H1 (cell line): ENCODE data around the gene THG1L. TPM values are rescaled to one million over a fixed set of nuclear protein-coding genes. Genes with fewer than 3 reads are reported as not detected.
A peak's percentile ranks its signal among the peaks of the same experiment; 100 is the strongest.

Experiments used
- CTCF ChIA-PET: fragments of 300-600 bp; sonication (Branson Sonifier 250); formaldehyde crosslinking; loops from one replicate; lab custom pipeline; 2021; ENCODE audit not compliant: partially characterized antibody; lab: Charles Lee
- POLR2A ChIA-PET: fragments of 300-600 bp; sonication (Branson Sonifier 250); formaldehyde crosslinking; loops from one replicate; lab custom pipeline; 2021; ENCODE audit warnings: inconsistent platforms; ENCODE audit not compliant: partially characterized antibody; lab: Charles Lee
- DNase-seq, 2 experiments: peaks; one replicate each; pipeline versions ENCODE4 v3.0.0 to v3.0.0-alpha.2; 2010 to 2022; ENCODE audit warnings: low spot score in 2 of 2, low read depth in 1 of 2, mixed read lengths in 1 of 2
- FAIRE-seq: peaks from 2 replicates; lab custom pipeline; 2011; peaks lifted over from hg19 to GRCh38; lab: Jason Lieb, UNC
- H2AFZ ChIP-seq: 2 replicates; pipeline ENCODE4 v1.8.1; 2012; ENCODE audit warnings: low read length, inconsistent platforms
- H2AK5ac ChIP-seq: 2 replicates; pipeline ENCODE4 v1.6.1; 2013; ENCODE audit warnings: low read depth, low read length
- H2BK120ac ChIP-seq: replicated peaks from 2 replicates; pipeline ENCODE3; 2013; ENCODE audit warnings: low read depth, low read length, inconsistent platforms
- H2BK12ac ChIP-seq: 2 replicates; pipeline ENCODE4 v1.6.1; 2013; ENCODE audit warnings: low read depth, low read length
- H2BK15ac ChIP-seq: 2 replicates; pipeline ENCODE4 v1.6.1; 2013; ENCODE audit warnings: low read length
- H2BK20ac ChIP-seq: 2 replicates; pipeline ENCODE4 v1.6.1; 2013; ENCODE audit warnings: low read length
- H2BK5ac ChIP-seq: 2 replicates; pipeline ENCODE4 v1.6.1; 2013; ENCODE audit warnings: low read depth, low read length
- H3K14ac ChIP-seq: 2 replicates; pipeline ENCODE4 v1.6.1; 2013; ENCODE audit warnings: inconsistent platforms; ENCODE audit not compliant: insufficient read length
- H3K18ac ChIP-seq: 2 replicates; pipeline ENCODE4 v1.6.1; 2013; ENCODE audit warnings: low read length; ENCODE audit errors: extremely low read depth
- H3K23ac ChIP-seq: 2 replicates; pipeline ENCODE4 v1.6.1; 2013; ENCODE audit warnings: inconsistent platforms; ENCODE audit not compliant: insufficient read length
- H3K23me2 ChIP-seq: 2 replicates; pipeline ENCODE4 v1.6.1; 2013; ENCODE audit warnings: low read depth, low read length
- H3K27ac ChIP-seq: 2 replicates; pipeline ENCODE4 v1.6.1; 2011; ENCODE audit warnings: low read depth, low read length, inconsistent platforms
- H3K27me3 ChIP-seq, 4 experiments: replicated peaks in 1 of 4; 1 replicate in 1 of 4; 2 replicates in 3 of 4; pipeline versions ENCODE4 v1.6.1 to v1.8.1; 2011 to 2013; ENCODE audit warnings: low read length in 3 of 4, mild to moderate bottlenecking in 3 of 4, inconsistent platforms in 2 of 4, mixed read lengths in 2 of 4, moderate library complexity in 1 of 4; ENCODE audit not compliant: control insufficient read depth in 3 of 4, insufficient read depth in 3 of 4; ENCODE audit errors: extremely low read depth in 1 of 4
- H3K36me3 ChIP-seq, 4 experiments: 2 replicates each; pipeline versions ENCODE4 v1.6.1 to v1.8.1; 2011 to 2013; ENCODE audit warnings: mild to moderate bottlenecking in 4 of 4, low read length in 3 of 4, moderate library complexity in 2 of 4, control low read depth in 1 of 4, inconsistent platforms in 1 of 4; ENCODE audit not compliant: insufficient read depth in 4 of 4, control insufficient read depth in 2 of 4
- H3K4ac ChIP-seq: replicated peaks from 2 replicates; pipeline ENCODE3; 2013; ENCODE audit warnings: low read length, low read depth, mixed read lengths, inconsistent platforms; ENCODE audit not compliant: insufficient read length
- H3K4me1 ChIP-seq, 4 experiments: replicated peaks in 1 of 4; 1 replicate in 1 of 4; 2 replicates in 3 of 4; pipeline versions ENCODE4 v1.6.1 to v1.8.1; 2011 to 2013; ENCODE audit warnings: low read length in 3 of 4, inconsistent platforms in 2 of 4, mixed read lengths in 1 of 4; ENCODE audit not compliant: insufficient read depth in 4 of 4, control insufficient read depth in 3 of 4
- H3K4me2 ChIP-seq, 2 experiments: 2 replicates each; pipeline versions ENCODE4 v1.6.1 to v1.8.1; 2011 to 2013; ENCODE audit warnings: low read depth in 2 of 2, low read length in 2 of 2, control low read depth in 1 of 2, inconsistent platforms in 1 of 2, mild to moderate bottlenecking in 1 of 2; ENCODE audit not compliant: insufficient read depth in 1 of 2
- H3K4me3 ChIP-seq, 4 experiments: fragments of 200-600, 300-600 bp in 1 of 4; sonication (generic), shearing (Covaris generic), sonication (Bioruptor Twin) in 1 of 4; 2 replicates each; pipeline versions ENCODE4 v1.5.1 to v1.8.1; 2011 to 2016; ENCODE audit warnings: low read length in 4 of 4, low read depth in 3 of 4, control low read depth in 2 of 4, inconsistent platforms in 2 of 4, mild to moderate bottlenecking in 2 of 4, mixed read lengths in 1 of 4, moderate library complexity in 1 of 4; ENCODE audit not compliant: insufficient read depth in 2 of 4; ENCODE audit errors: extremely low read depth in 1 of 4
- H3K56ac ChIP-seq: replicated peaks from 2 replicates; pipeline ENCODE3; 2013; ENCODE audit warnings: low read depth, mild to moderate bottlenecking, mixed read lengths, low read length, inconsistent platforms; ENCODE audit not compliant: insufficient read length
- H3K79me1 ChIP-seq: 2 replicates; pipeline ENCODE4 v1.6.1; 2013; ENCODE audit warnings: low read depth, low read length, control low read depth
- H3K79me2 ChIP-seq, 2 experiments: 2 replicates each; pipeline versions ENCODE4 v1.6.1 to v1.8.1; 2012 to 2013; ENCODE audit warnings: low read length in 2 of 2, mild to moderate bottlenecking in 2 of 2, inconsistent platforms in 1 of 2; ENCODE audit not compliant: insufficient read depth in 2 of 2, control insufficient read depth in 1 of 2
- H3K9ac ChIP-seq, 4 experiments: replicated peaks in 1 of 4; 1 replicate in 1 of 4; 2 replicates in 3 of 4; pipeline versions ENCODE4 v1.6.1 to v1.8.1; 2011 to 2013; ENCODE audit warnings: low read depth in 3 of 4, low read length in 3 of 4, control low read depth in 2 of 4, mild to moderate bottlenecking in 2 of 4, moderate library complexity in 2 of 4, inconsistent platforms in 1 of 4; ENCODE audit errors: extremely low read depth in 1 of 4
- H3K9me3 ChIP-seq, 2 experiments: 2 replicates each; pipeline versions ENCODE4 v1.6.1 to v1.8.1; 2012 to 2013; ENCODE audit warnings: mild to moderate bottlenecking in 2 of 2, moderate library complexity in 2 of 2, control low read depth in 1 of 2, inconsistent platforms in 1 of 2, low read depth in 1 of 2, low read length in 1 of 2, mixed read lengths in 1 of 2; ENCODE audit not compliant: insufficient read depth in 2 of 2
- H4K20me1 ChIP-seq, 2 experiments: replicated peaks in 1 of 2; 2 replicates each; pipeline versions ENCODE3 to v1.8.1; 2011 to 2013; ENCODE audit warnings: inconsistent platforms in 2 of 2, low read length in 2 of 2, mild to moderate bottlenecking in 1 of 2; ENCODE audit not compliant: insufficient read depth in 2 of 2, control insufficient read depth in 1 of 2
- H4K5ac ChIP-seq: 2 replicates; pipeline ENCODE4 v1.6.1; 2013; ENCODE audit warnings: low read length, low read depth, mixed read lengths, inconsistent platforms; ENCODE audit not compliant: insufficient read length
- H4K8ac ChIP-seq: 2 replicates; pipeline ENCODE4 v1.8.0; 2013; ENCODE audit warnings: mild to moderate bottlenecking, moderate library complexity, low read length, inconsistent platforms; ENCODE audit not compliant: insufficient read depth; ENCODE audit errors: extremely low read depth
- H4K91ac ChIP-seq: replicated peaks from 2 replicates; pipeline ENCODE3; 2013; ENCODE audit warnings: low read length, mixed read lengths, inconsistent platforms; ENCODE audit not compliant: insufficient read length
- EP300 ChIP-seq, 2 experiments: IDR thresholded peaks; 1 replicate in 1 of 2; 2 replicates in 1 of 2; pipeline ENCODE4 v1.6.1; 2011 to 2012; ENCODE audit warnings: low read depth in 2 of 2, low read length in 2 of 2, mild to moderate bottlenecking in 2 of 2, borderline replicate concordance in 1 of 2, inconsistent platforms in 1 of 2, moderate library complexity in 1 of 2
- GABPA ChIP-seq: IDR thresholded peaks from 2 replicates; pipeline ENCODE4 v1.6.1; 2011; ENCODE audit warnings: mild to moderate bottlenecking, low read length, moderate library complexity, borderline replicate concordance; ENCODE audit not compliant: insufficient read depth
- KDM1A ChIP-seq: fragments of 200-600, 300-600 bp; sonication (generic); IDR thresholded peaks from 2 replicates; pipeline ENCODE4 v1.7.1; 2016; ENCODE audit warnings: mild to moderate bottlenecking, low read length, borderline replicate concordance
- WGBS, 2 experiments: shearing (Covaris generic) in 1 of 2; methylation state at CpG; one replicate each; pipeline versions ENCODE4 v1.1.6 to v1.1.7; 2013 to 2015; ENCODE audit warnings: low lambda C conversion rate in 2 of 2, mixed read lengths in 2 of 2, inconsistent platforms in 1 of 2, low coverage in 1 of 2, missing lambda C conversion rate in 1 of 2; ENCODE audit not compliant: insufficient replicate concordance in 2 of 2, insufficient coverage in 1 of 2, insufficient read length in 1 of 2; ENCODE audit errors: extremely low coverage in 1 of 2, missing lambda C conversion rate in 1 of 2; 5-methylcytosine and 5-hydroxymethylcytosine counted together
- polyA plus RNA-seq, 7 experiments: library from polyadenylated mRNA; depleted of rRNA in 3 of 7; stranded (reverse) in 5 of 7; unstranded in 2 of 7; fragments of >200 nt in 5 of 7; fragments of 200-250 nt in 2 of 7; gene quantifications; 1 replicate in 5 of 7; 2 replicates in 1 of 7; 4 replicates in 1 of 7; pipeline versions ENCODE4 v1.2.1 to v1.2.3, GENCODE V29; 2011 to 2013; ENCODE audit warnings: missing spikeins in 2 of 7, mixed read lengths in 2 of 7
- total RNA-seq: library from RNA; stranded (reverse); fragmentation: NEBNext Ultra II Directional; extraction: Animal tissue kit (Norgen Biotek cat#: 25700); gene quantifications from 2 replicates; pipeline ENCODE4 v1.2.1, GENCODE V29; 2021

Gene THG1L
- total and polyA plus RNA-seq, 2 of the 8 experiments (the other 6 are each of a cell fraction or from before 2014, with no cell fraction given) = 8.1 to 12.4 TPM

DNA sequence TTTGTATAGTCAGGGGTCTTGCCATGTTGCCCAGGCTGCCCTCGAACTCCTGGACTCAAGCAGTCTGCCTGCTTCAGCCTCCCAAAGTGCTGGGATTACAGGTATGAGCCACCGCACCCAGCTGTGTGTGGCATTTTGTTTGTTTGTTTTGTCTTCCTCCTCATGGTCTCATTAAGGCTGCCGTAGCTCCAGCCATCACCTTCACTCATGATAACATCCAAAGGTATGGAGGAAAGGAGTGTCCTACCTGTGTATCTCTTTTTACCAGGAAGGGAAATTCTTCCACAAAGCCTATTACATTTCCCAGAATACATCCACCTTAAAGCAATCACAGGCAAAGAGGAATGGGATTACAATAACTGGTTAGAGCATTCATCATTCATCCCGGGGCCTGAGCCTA is 39.4 kb downstream of the THG1L start:
- POLR2A ChIA-PET = no interaction called here
- Histone ChIP-seq H4K91ac (no peak overlapping the region), H2BK20ac (no peak overlapping the region), H4K8ac (no peak overlapping the region), H2BK12ac (no peak overlapping the region), H2AFZ (no peak overlapping the region), H3K14ac (no peak overlapping the region), H3K18ac (no peak overlapping the region), H2BK5ac (no peak overlapping the region), H3K4me2 (no peak overlapping the region), H2BK120ac (no peak overlapping the region), H3K79me2 (no peaks in the 10 kb centered on the region), H3K9ac (no peak overlapping the region), H3K79me1 (no peaks in the 10 kb centered on the region), H3K23ac (no peak overlapping the region), H3K27ac (no peak overlapping the region), H3K4ac (no peak overlapping the region), H4K5ac (no peak overlapping the region), H2AK5ac (no peak overlapping the region), H3K9me3 (no peaks in the 10 kb centered on the region), H3K36me3 (no peaks in the 10 kb centered on the region), H3K23me2 (no peaks in the 10 kb centered on the region), H3K4me1 (no peaks in the 10 kb centered on the region), H3K4me3 (no peak overlapping the region), H4K20me1 (peaks cover 0 to 3% of the 10 kb centered on the region in 2 experiments)
- WGBS, 2 experiments = 91% methylated on average over 4 of the region's 4 CpGs; no CpG with 5 or more reads in 1 of the 2 experiments
- no peak for FAIRE-seq
- DNase-seq = no peak
- TF ChIP-seq KDM1A = peak; percentile 67; the same call in 1 of the 2 replicates
- TF ChIP-seq EP300 (IDR thresholded peaks at IDR 0.05; ENCODE audit: borderline replicate concordance in 1 of 2, low read depth in 2 of 2, low read length in 2 of 2) = no peak
- TF ChIP-seq GABPA = no peak
- TF ChIP-seq, all 59 proteins: peak for 1
- no peaks in the 10 kb centered on the region for H3K27me3 ChIP-seq
- CTCF ChIA-PET = interaction anchor here (0.6 to 2.5 kb wide), 3 partner anchors 10 to 86 kb away, joined by 3 to 10 read pairs (median 3); no protein-coding TSS in a partner anchor
- no peak overlapping the region for H2BK15ac ChIP-seq
- H3K56ac ChIP-seq = no peak overlapping the region
